Brain microvascular endothelial cell (primary cell): ENCODE measurements around the gene CFAP45.

Experiments
- DNase-seq: peaks from one replicate; pipeline ENCODE4 v3.0.0-alpha.2; 2020
- H3K27ac ChIP-seq: fragments of 250-450 bp; sonication (Bioruptor Pico); 2 replicates; pipeline ENCODE4 v1.5.1; 2020; ENCODE audit warnings: mild to moderate bottlenecking, moderate library complexity
- H3K27me3 ChIP-seq: fragments of 250-450 bp; sonication (Bioruptor Pico); replicated peaks from 2 replicates; pipeline ENCODE4 v1.5.1; 2020; ENCODE audit warnings: mild to moderate bottlenecking
- H3K36me3 ChIP-seq: fragments of 250-450 bp; sonication (Bioruptor Pico); replicated peaks from 2 replicates; pipeline ENCODE4 v1.5.1; 2020; ENCODE audit warnings: mild to moderate bottlenecking
- H3K4me3 ChIP-seq: 2 replicates; pipeline ENCODE4 v1.5.1; 2011; ENCODE audit warnings: low read depth, mild to moderate bottlenecking, control low read depth, low read length, moderate library complexity
- CTCF ChIP-seq: IDR thresholded peaks from 2 replicates; pipeline ENCODE4 v1.5.1; 2011; ENCODE audit warnings: low read depth, mild to moderate bottlenecking, moderate library complexity, low read length, control low read depth, inconsistent platforms; ENCODE audit errors: missing control alignments
- in situ Hi-C: cut with HindIII; loops from 2 replicates; pipeline ENCODE4 v1.10.0; 2017; ENCODE audit warnings: low sequenced_read_pairs, low pct_ligation_motif_present

Gene CFAP45

DNA sequence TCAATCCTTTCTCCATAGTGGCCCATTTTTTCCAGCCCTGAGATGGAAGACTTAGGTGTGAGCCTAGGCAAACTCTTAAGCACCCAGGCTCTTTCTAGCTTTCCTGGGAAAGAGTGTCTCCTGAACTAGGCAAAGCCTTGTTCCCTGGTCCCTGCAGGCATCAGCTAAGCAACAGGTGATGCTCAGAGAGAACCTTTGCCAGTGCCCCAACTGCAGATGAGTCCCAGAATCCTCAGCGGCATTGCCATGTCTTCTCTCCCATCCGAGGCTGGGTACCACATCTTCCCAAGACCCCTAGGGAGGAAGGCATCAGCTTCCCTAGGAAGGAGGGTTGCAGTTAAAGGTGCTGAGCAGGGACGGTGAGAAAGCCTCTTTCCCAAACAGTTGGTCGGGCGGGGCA is 29.3 kb downstream of the CFAP45 start:
- H3K36me3 ChIP-seq, result no peaks in the 10 kb centered on the region
- H3K27me3 ChIP-seq, result no peaks in the 10 kb centered on the region
- no peak for TF ChIP-seq CTCF
- H3K4me3 ChIP-seq, result no peak overlapping the region
- no peak overlapping the region for H3K27ac ChIP-seq
- in situ Hi-C loops, result no loop called here
- no peak for DNase-seq

DNA sequence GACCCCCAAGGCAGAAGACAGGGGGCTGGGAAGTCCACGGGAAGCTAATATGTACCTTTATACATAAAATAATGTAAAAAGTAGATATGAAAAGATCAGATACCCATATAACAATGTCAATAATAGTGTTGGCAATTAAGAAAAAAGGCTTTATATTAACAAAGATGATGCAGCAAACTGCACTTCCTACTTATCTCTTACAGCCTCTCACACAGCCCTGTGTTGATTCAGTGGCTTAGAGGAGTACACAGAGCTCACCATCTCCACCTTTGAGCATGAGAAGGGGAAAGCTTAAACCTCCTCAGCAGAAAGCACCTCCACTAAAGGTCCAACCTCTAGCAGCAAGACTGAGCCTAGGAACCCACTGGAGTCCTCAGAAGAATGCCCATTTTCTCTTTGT is 30.4 kb downstream of the CFAP45 start:
- no peak for TF ChIP-seq CTCF
- H3K27me3 ChIP-seq, result no peaks in the 10 kb centered on the region
- no peak overlapping the region for H3K27ac ChIP-seq
- in situ Hi-C loops, result no loop called here
- H3K4me3 ChIP-seq, result no peak overlapping the region
- no peak for DNase-seq
- H3K36me3 ChIP-seq, result no peaks in the 10 kb centered on the region

GRCh38 chr1:159869173-159869572 is 30.8 kb downstream of the CFAP45 start:
- in situ Hi-C loops, result no loop called here
- Histone ChIP-seq H3K27me3 (no peaks in the 10 kb centered on the region), H3K27ac (no peak overlapping the region), H3K36me3 (no peaks in the 10 kb centered on the region), H3K4me3 (no peak overlapping the region)
- no peak for TF ChIP-seq CTCF
- DNase-seq, result peak; percentile 64

GRCh38 chr1:159868766-159869165 is 31.2 kb downstream of the CFAP45 start:
- no peaks in the 10 kb centered on the region for H3K36me3 ChIP-seq
- DNase-seq, result no peak
- no peaks in the 10 kb centered on the region for H3K27me3 ChIP-seq
- H3K27ac ChIP-seq, result no peak overlapping the region
- no peak overlapping the region for H3K4me3 ChIP-seq
- in situ Hi-C loops, result no loop called here
- TF ChIP-seq CTCF, result no peak

GRCh38 chr1:159867664-159868026 is 32.3 kb downstream of the CFAP45 start:
- Histone ChIP-seq H3K4me3 (no peak overlapping the region), H3K27ac (no peak overlapping the region), H3K27me3 (no peaks in the 10 kb centered on the region), H3K36me3 (no peaks in the 10 kb centered on the region)
- no peak for DNase-seq
- no peak for TF ChIP-seq CTCF
- in situ Hi-C loops, result no loop called here

DNA sequence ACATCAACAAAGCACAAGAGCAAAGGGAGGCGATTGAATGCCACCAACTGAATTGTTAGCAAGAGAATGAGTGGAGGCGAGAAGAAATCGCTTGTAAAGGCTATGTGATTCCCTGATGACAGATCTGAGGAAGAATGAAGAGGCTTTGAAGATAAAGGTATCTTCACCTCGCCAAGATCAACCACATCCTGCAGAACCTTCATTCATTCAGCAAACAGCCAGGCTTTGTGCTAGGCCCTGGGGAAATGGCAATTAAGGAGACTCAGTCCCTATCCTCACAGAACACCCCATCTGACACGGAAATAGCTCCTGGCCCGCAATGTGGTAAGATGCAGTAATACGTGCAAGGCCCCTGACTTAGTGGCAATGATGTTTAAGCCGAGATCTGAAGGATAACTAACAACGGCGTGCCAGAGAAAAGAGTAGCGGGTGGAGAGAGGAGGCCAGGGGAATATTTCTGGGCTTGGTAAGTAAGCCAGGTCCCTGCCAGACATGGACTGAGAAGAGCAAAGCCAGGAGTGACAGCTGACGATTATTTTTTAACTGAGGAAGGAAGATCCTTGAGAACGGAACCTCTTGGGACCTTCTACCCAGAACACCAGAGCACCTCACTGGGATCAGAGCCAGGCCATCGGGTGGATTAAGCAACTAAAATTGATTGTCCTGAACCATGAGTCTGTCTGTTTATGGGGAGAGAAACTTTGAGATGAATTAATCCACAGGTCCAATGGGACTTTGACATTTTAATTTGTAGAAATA is 32.9 kb downstream of the CFAP45 start:
- TF ChIP-seq CTCF, result no peak
- in situ Hi-C loops, result no loop called here
- no peak for DNase-seq
- Histone ChIP-seq H3K4me3 (no peak overlapping the region), H3K27me3 (no peaks in the 10 kb centered on the region), H3K27ac (no peak overlapping the region), H3K36me3 (no peaks in the 10 kb centered on the region)
